ENCODE results near the gene MRTFA. TPM values are rescaled to one million over a fixed set of nuclear protein-coding genes. Genes with fewer than 3 reads are reported as not detected.

The MRTFA gene
- total RNA-seq, 1 experiment from 2014 or later, result 52.7 TPM

GRCh38 chr22:40364431-40364830, 272.1 kb downstream of the MRTFA start:
- peaks cover 94% of the 10 kb centered on the region for H3K36me3 Mint-ChIP-seq (ENCODE audit: insufficient read depth, unreplicated experiment)
- no peaks in the 10 kb centered on the region for H3K4me1 Mint-ChIP-seq (ENCODE audit: insufficient read depth, unreplicated experiment)

GRCh38 chr22:40363059-40363458, 273.5 kb downstream of the MRTFA start:
- Mint-ChIP-seq H3K27ac (ENCODE audit: low read depth, unreplicated experiment) (no peak overlapping the region), H3K36me3 (ENCODE audit: insufficient read depth, unreplicated experiment) (peaks cover 100% of the 10 kb centered on the region), H3K4me3 (ENCODE audit: unreplicated experiment) (no peak overlapping the region), H3K27me3 (ENCODE audit: insufficient read depth, unreplicated experiment) (no peaks in the 10 kb centered on the region), H3K9me3 (ENCODE audit: unreplicated experiment) (no peaks in the 10 kb centered on the region), H3K4me1 (ENCODE audit: insufficient read depth, unreplicated experiment) (no peaks in the 10 kb centered on the region)
- TF ChIP-seq CTCF (IDR thresholded peaks at IDR 0.05; ENCODE audit: unreplicated experiment), result no peak
- intact Hi-C loops (cut with micrococcal nuclease), result no loop called here
- CTCF ChIA-PET, result no interaction called here
- POLR2A ChIA-PET, result no interaction called here
- DNase-seq (ENCODE audit: unreplicated experiment), result no peak
- BruUV-seq (replicated peaks), result no TSS peak

More at GRCh38 chr22:40364431-40364830, 272.1 kb downstream of the MRTFA start:
- no peaks in the 10 kb centered on the region for H3K9me3 Mint-ChIP-seq (ENCODE audit: unreplicated experiment)
- intact Hi-C loops (cut with micrococcal nuclease), result no loop called here
- CTCF ChIA-PET, result no interaction called here
- no TSS peak for BruUV-seq (replicated peaks)
- no peaks in the 10 kb centered on the region for H3K27me3 Mint-ChIP-seq (ENCODE audit: insufficient read depth, unreplicated experiment)
- H3K27ac Mint-ChIP-seq (ENCODE audit: low read depth, unreplicated experiment), result no peak overlapping the region
- DNase-seq (ENCODE audit: unreplicated experiment), result no peak
- POLR2A ChIA-PET, result interaction anchor here (1.0 kb wide), 1 partner anchor 14 kb away, joined by 5 read pairs; no protein-coding TSS in a partner anchor
- TF ChIP-seq CTCF (IDR thresholded peaks at IDR 0.05; ENCODE audit: unreplicated experiment), result no peak
- no peak overlapping the region for H3K4me3 Mint-ChIP-seq (ENCODE audit: unreplicated experiment)

GRCh38 chr22:40361100-40361499, 275.4 kb downstream of the MRTFA start:
- ChIA-PET CTCF (interaction anchor here (2.5 kb wide), 1 partner anchor 13 kb away, joined by 7 read pairs; no protein-coding TSS in a partner anchor), POLR2A (interaction anchor here (1.3 kb wide), 1 partner anchor 14 kb away, joined by 3 read pairs; the partner anchor contains the start of gene ADSL)
- TF ChIP-seq CTCF (IDR thresholded peaks at IDR 0.05; ENCODE audit: unreplicated experiment), result no peak
- H3K27me3 Mint-ChIP-seq (ENCODE audit: insufficient read depth, unreplicated experiment), result no peaks in the 10 kb centered on the region
- intact Hi-C loops (cut with micrococcal nuclease), result no loop called here
- no TSS peak for BruUV-seq (replicated peaks)
- H3K27ac Mint-ChIP-seq (ENCODE audit: low read depth, unreplicated experiment), result no peak overlapping the region
- DNase-seq (ENCODE audit: unreplicated experiment), result no peak
- H3K36me3 Mint-ChIP-seq (ENCODE audit: insufficient read depth, unreplicated experiment), result peaks cover 100% of the 10 kb centered on the region
- H3K9me3 Mint-ChIP-seq (ENCODE audit: unreplicated experiment), result no peaks in the 10 kb centered on the region
- H3K4me1 Mint-ChIP-seq (ENCODE audit: insufficient read depth, unreplicated experiment), result no peaks in the 10 kb centered on the region
- no peak overlapping the region for H3K4me3 Mint-ChIP-seq (ENCODE audit: unreplicated experiment)

Other genes starting within 250 kb of the MRTFA start
- not detected in 2 replicates for gene MCHR1, start 42.8 kb upstream of the MRTFA start, total RNA-seq (2022)
- gene SLC25A17, start 182.6 kb upstream of the MRTFA start, total RNA-seq (2022), result 21.1 and 22.3 TPM in 2 replicates
- 191 and 231 TPM in 2 replicates for gene ST13, start 219.9 kb upstream of the MRTFA start, total RNA-seq (2022)
- 33.1 and 47.2 TPM in 2 replicates for gene XPNPEP3, start 220.4 kb upstream of the MRTFA start, total RNA-seq (2022)
- not detected in 2 replicates for gene DNAJB7, start 225.4 kb upstream of the MRTFA start, total RNA-seq (2022)